H1 (cell line): ENCODE data around the gene SH3RF3. TPM values are rescaled to one million over a fixed set of nuclear protein-coding genes. Genes with fewer than 3 reads are reported as not detected.

Experiments used
- CTCF ChIA-PET: fragments of 300-600 bp; sonication (Branson Sonifier 250); formaldehyde crosslinking; loops from one replicate; lab custom pipeline; 2021; ENCODE audit not compliant: partially characterized antibody; lab: Charles Lee
- POLR2A ChIA-PET: fragments of 300-600 bp; sonication (Branson Sonifier 250); formaldehyde crosslinking; loops from one replicate; lab custom pipeline; 2021; ENCODE audit warnings: inconsistent platforms; ENCODE audit not compliant: partially characterized antibody; lab: Charles Lee
- DNase-seq, 2 experiments: peaks; one replicate each; pipeline versions ENCODE4 v3.0.0 to v3.0.0-alpha.2; 2010 to 2022; ENCODE audit warnings: low spot score in 2 of 2, low read depth in 1 of 2, mixed read lengths in 1 of 2
- FAIRE-seq: peaks from 2 replicates; lab custom pipeline; 2011; peaks lifted over from hg19 to GRCh38; lab: Jason Lieb, UNC
- H2AFZ ChIP-seq: 2 replicates; pipeline ENCODE4 v1.8.1; 2012; ENCODE audit warnings: low read length, inconsistent platforms
- H2AK5ac ChIP-seq: 2 replicates; pipeline ENCODE4 v1.6.1; 2013; ENCODE audit warnings: low read depth, low read length
- H2BK120ac ChIP-seq: replicated peaks from 2 replicates; pipeline ENCODE3; 2013; ENCODE audit warnings: low read depth, low read length, inconsistent platforms
- H2BK12ac ChIP-seq: 2 replicates; pipeline ENCODE4 v1.6.1; 2013; ENCODE audit warnings: low read depth, low read length
- H2BK15ac ChIP-seq: 2 replicates; pipeline ENCODE4 v1.6.1; 2013; ENCODE audit warnings: low read length
- H2BK20ac ChIP-seq: 2 replicates; pipeline ENCODE4 v1.6.1; 2013; ENCODE audit warnings: low read length
- H2BK5ac ChIP-seq: 2 replicates; pipeline ENCODE4 v1.6.1; 2013; ENCODE audit warnings: low read depth, low read length
- H3K14ac ChIP-seq: 2 replicates; pipeline ENCODE4 v1.6.1; 2013; ENCODE audit warnings: inconsistent platforms; ENCODE audit not compliant: insufficient read length
- H3K18ac ChIP-seq: 2 replicates; pipeline ENCODE4 v1.6.1; 2013; ENCODE audit warnings: low read length; ENCODE audit errors: extremely low read depth
- H3K23ac ChIP-seq: 2 replicates; pipeline ENCODE4 v1.6.1; 2013; ENCODE audit warnings: inconsistent platforms; ENCODE audit not compliant: insufficient read length
- H3K23me2 ChIP-seq: 2 replicates; pipeline ENCODE4 v1.6.1; 2013; ENCODE audit warnings: low read depth, low read length
- H3K27ac ChIP-seq: 2 replicates; pipeline ENCODE4 v1.6.1; 2011; ENCODE audit warnings: low read depth, low read length, inconsistent platforms
- H3K27me3 ChIP-seq, 4 experiments: replicated peaks in 1 of 4; 1 replicate in 1 of 4; 2 replicates in 3 of 4; pipeline versions ENCODE4 v1.6.1 to v1.8.1; 2011 to 2013; ENCODE audit warnings: low read length in 3 of 4, mild to moderate bottlenecking in 3 of 4, inconsistent platforms in 2 of 4, mixed read lengths in 2 of 4, moderate library complexity in 1 of 4; ENCODE audit not compliant: control insufficient read depth in 3 of 4, insufficient read depth in 3 of 4; ENCODE audit errors: extremely low read depth in 1 of 4
- H3K36me3 ChIP-seq, 4 experiments: 2 replicates each; pipeline versions ENCODE4 v1.6.1 to v1.8.1; 2011 to 2013; ENCODE audit warnings: mild to moderate bottlenecking in 4 of 4, low read length in 3 of 4, moderate library complexity in 2 of 4, control low read depth in 1 of 4, inconsistent platforms in 1 of 4; ENCODE audit not compliant: insufficient read depth in 4 of 4, control insufficient read depth in 2 of 4
- H3K4ac ChIP-seq: replicated peaks from 2 replicates; pipeline ENCODE3; 2013; ENCODE audit warnings: low read length, low read depth, mixed read lengths, inconsistent platforms; ENCODE audit not compliant: insufficient read length
- H3K4me1 ChIP-seq, 4 experiments: replicated peaks in 1 of 4; 1 replicate in 1 of 4; 2 replicates in 3 of 4; pipeline versions ENCODE4 v1.6.1 to v1.8.1; 2011 to 2013; ENCODE audit warnings: low read length in 3 of 4, inconsistent platforms in 2 of 4, mixed read lengths in 1 of 4; ENCODE audit not compliant: insufficient read depth in 4 of 4, control insufficient read depth in 3 of 4
- H3K4me2 ChIP-seq, 2 experiments: 2 replicates each; pipeline versions ENCODE4 v1.6.1 to v1.8.1; 2011 to 2013; ENCODE audit warnings: low read depth in 2 of 2, low read length in 2 of 2, control low read depth in 1 of 2, inconsistent platforms in 1 of 2, mild to moderate bottlenecking in 1 of 2; ENCODE audit not compliant: insufficient read depth in 1 of 2
- H3K4me3 ChIP-seq, 4 experiments: fragments of 200-600, 300-600 bp in 1 of 4; sonication (generic), shearing (Covaris generic), sonication (Bioruptor Twin) in 1 of 4; 2 replicates each; pipeline versions ENCODE4 v1.5.1 to v1.8.1; 2011 to 2016; ENCODE audit warnings: low read length in 4 of 4, low read depth in 3 of 4, control low read depth in 2 of 4, inconsistent platforms in 2 of 4, mild to moderate bottlenecking in 2 of 4, mixed read lengths in 1 of 4, moderate library complexity in 1 of 4; ENCODE audit not compliant: insufficient read depth in 2 of 4; ENCODE audit errors: extremely low read depth in 1 of 4
- H3K56ac ChIP-seq: replicated peaks from 2 replicates; pipeline ENCODE3; 2013; ENCODE audit warnings: low read depth, mild to moderate bottlenecking, mixed read lengths, low read length, inconsistent platforms; ENCODE audit not compliant: insufficient read length
- H3K79me1 ChIP-seq: 2 replicates; pipeline ENCODE4 v1.6.1; 2013; ENCODE audit warnings: low read depth, low read length, control low read depth
- H3K79me2 ChIP-seq, 2 experiments: 2 replicates each; pipeline versions ENCODE4 v1.6.1 to v1.8.1; 2012 to 2013; ENCODE audit warnings: low read length in 2 of 2, mild to moderate bottlenecking in 2 of 2, inconsistent platforms in 1 of 2; ENCODE audit not compliant: insufficient read depth in 2 of 2, control insufficient read depth in 1 of 2
- H3K9ac ChIP-seq, 4 experiments: replicated peaks in 1 of 4; 1 replicate in 1 of 4; 2 replicates in 3 of 4; pipeline versions ENCODE4 v1.6.1 to v1.8.1; 2011 to 2013; ENCODE audit warnings: low read depth in 3 of 4, low read length in 3 of 4, control low read depth in 2 of 4, mild to moderate bottlenecking in 2 of 4, moderate library complexity in 2 of 4, inconsistent platforms in 1 of 4; ENCODE audit errors: extremely low read depth in 1 of 4
- H3K9me3 ChIP-seq, 2 experiments: 2 replicates each; pipeline versions ENCODE4 v1.6.1 to v1.8.1; 2012 to 2013; ENCODE audit warnings: mild to moderate bottlenecking in 2 of 2, moderate library complexity in 2 of 2, control low read depth in 1 of 2, inconsistent platforms in 1 of 2, low read depth in 1 of 2, low read length in 1 of 2, mixed read lengths in 1 of 2; ENCODE audit not compliant: insufficient read depth in 2 of 2
- H4K20me1 ChIP-seq, 2 experiments: replicated peaks in 1 of 2; 2 replicates each; pipeline versions ENCODE3 to v1.8.1; 2011 to 2013; ENCODE audit warnings: inconsistent platforms in 2 of 2, low read length in 2 of 2, mild to moderate bottlenecking in 1 of 2; ENCODE audit not compliant: insufficient read depth in 2 of 2, control insufficient read depth in 1 of 2
- H4K5ac ChIP-seq: 2 replicates; pipeline ENCODE4 v1.6.1; 2013; ENCODE audit warnings: low read length, low read depth, mixed read lengths, inconsistent platforms; ENCODE audit not compliant: insufficient read length
- H4K8ac ChIP-seq: 2 replicates; pipeline ENCODE4 v1.8.0; 2013; ENCODE audit warnings: mild to moderate bottlenecking, moderate library complexity, low read length, inconsistent platforms; ENCODE audit not compliant: insufficient read depth; ENCODE audit errors: extremely low read depth
- H4K91ac ChIP-seq: replicated peaks from 2 replicates; pipeline ENCODE3; 2013; ENCODE audit warnings: low read length, mixed read lengths, inconsistent platforms; ENCODE audit not compliant: insufficient read length
- ASH2L ChIP-seq: fragments of 200-600, 300-600 bp; sonication (generic); IDR thresholded peaks from one replicate; pipeline ENCODE4 v1.7.1; 2017; ENCODE audit warnings: low read length
- JUN ChIP-seq: IDR thresholded peaks from 2 replicates; pipeline ENCODE4 v1.6.1; 2011; ENCODE audit warnings: low read depth, mild to moderate bottlenecking, improper control_type of control experiment, low read length
- JUND ChIP-seq: IDR thresholded peaks from 2 replicates; pipeline ENCODE4 v1.6.1; 2011; ENCODE audit warnings: mild to moderate bottlenecking, improper control_type of control experiment, low read length
- NRF1 ChIP-seq: IDR thresholded peaks from 2 replicates; pipeline ENCODE4 v1.6.1; 2011; ENCODE audit warnings: mild to moderate bottlenecking, low read depth, low read length, improper control_type of control experiment
- POLR2A ChIP-seq, 2 experiments: IDR thresholded peaks; 1 replicate in 1 of 2; 2 replicates in 1 of 2; pipeline ENCODE4 v1.6.1; 2011; ENCODE audit warnings: low read depth in 2 of 2, low read length in 2 of 2, mild to moderate bottlenecking in 2 of 2; ENCODE audit errors: control extremely low read depth in 1 of 2
- TCF12 ChIP-seq: IDR thresholded peaks from 2 replicates; pipeline ENCODE4 v1.6.1; 2011; ENCODE audit warnings: low read depth, mild to moderate bottlenecking, low read length
- WGBS, 2 experiments: shearing (Covaris generic) in 1 of 2; methylation state at CpG; one replicate each; pipeline versions ENCODE4 v1.1.6 to v1.1.7; 2013 to 2015; ENCODE audit warnings: low lambda C conversion rate in 2 of 2, mixed read lengths in 2 of 2, inconsistent platforms in 1 of 2, low coverage in 1 of 2, missing lambda C conversion rate in 1 of 2; ENCODE audit not compliant: insufficient replicate concordance in 2 of 2, insufficient coverage in 1 of 2, insufficient read length in 1 of 2; ENCODE audit errors: extremely low coverage in 1 of 2, missing lambda C conversion rate in 1 of 2; 5-methylcytosine and 5-hydroxymethylcytosine counted together
- polyA plus RNA-seq, 7 experiments: library from polyadenylated mRNA; depleted of rRNA in 3 of 7; stranded (reverse) in 5 of 7; unstranded in 2 of 7; fragments of >200 nt in 5 of 7; fragments of 200-250 nt in 2 of 7; gene quantifications; 1 replicate in 5 of 7; 2 replicates in 1 of 7; 4 replicates in 1 of 7; pipeline versions ENCODE4 v1.2.1 to v1.2.3, GENCODE V29; 2011 to 2013; ENCODE audit warnings: missing spikeins in 2 of 7, mixed read lengths in 2 of 7
- total RNA-seq: library from RNA; stranded (reverse); fragmentation: NEBNext Ultra II Directional; extraction: Animal tissue kit (Norgen Biotek cat#: 25700); gene quantifications from 2 replicates; pipeline ENCODE4 v1.2.1, GENCODE V29; 2021

The SH3RF3 gene
- total and polyA plus RNA-seq, 2 of the 8 experiments (the other 6 are each of a cell fraction or from before 2014, with no cell fraction given) = 0.11 to 0.65 TPM

- 87% methylated on average over 10 of the region's 10 CpGs; no CpG with 5 or more reads in 1 of the 2 experiments for WGBS, 2 experiments
- Histone ChIP-seq H3K79me1 (no peaks in the 10 kb centered on the region), H3K9ac (no peak overlapping the region), H2BK20ac (no peak overlapping the region), H4K20me1 (no peaks in the 10 kb centered on the region), H3K14ac (no peak overlapping the region), H3K27me3 (no peaks in the 10 kb centered on the region), H3K79me2 (no peaks in the 10 kb centered on the region), H3K4me3 (no peak overlapping the region), H3K23me2 (no peaks in the 10 kb centered on the region; the same call in 1 of the 2 replicates), H3K18ac (no peak overlapping the region), H3K9me3 (peaks cover 1 to 4% of the 10 kb centered on the region in 2 experiments; a peak in 3 of 4 replicates), H3K4ac (no peak overlapping the region), H2AFZ (no peak overlapping the region), H4K8ac (0 out of 2 replicates have a peak overlapping the region, but pooled peaks have one; percentile 12), H3K36me3 (no peaks in the 10 kb centered on the region), H2BK12ac (no peak overlapping the region), H2BK120ac (no peak overlapping the region), H2AK5ac (no peak overlapping the region), H3K4me2 (no peak overlapping the region), H3K56ac (no peak overlapping the region), H2BK15ac (no peak overlapping the region), H3K23ac (no peak overlapping the region), H3K27ac (no peak overlapping the region), H2BK5ac (no peak overlapping the region; the same call in 1 of the 2 replicates), H4K91ac (no peak overlapping the region), H4K5ac (no peak overlapping the region), H3K4me1 (peaks cover 0 to 3% (median 0%) of the 10 kb centered on the region in 4 experiments; a peak in 2 of 7 replicates)
- POLR2A ChIA-PET = no interaction called here
- DNase-seq (no peak), FAIRE-seq (no peak)
- TF ChIP-seq JUND (no peak), JUN (no peak), POLR2A (IDR thresholded peaks at IDR 0.05; ENCODE audit: control extremely low read depth in 1 of 2, low read depth in 2 of 2, low read length in 2 of 2) (no peak), TCF12 (no peak), NRF1 (no peak), ASH2L (no peak)
- CTCF ChIA-PET = interaction anchor here (0.6 to 2.2 kb wide), 3 partner anchors 12 to 190 kb away, joined by 3 to 9 read pairs (median 3); no protein-coding TSS in a partner anchor
Observed at GRCh38 chr2:109345091-109345490, 216.1 kb downstream of the SH3RF3 start.
